ENCODE measurements around the gene GALNS.

GALNS gene

GRCh38 chr16:88816736-88817535 is 39.8 kb downstream of the GALNS start:
- no peak for DNase-seq (ENCODE audit: low spot score)

- DNase-seq (ENCODE audit: low spot score) = peak; percentile 30
Measured at GRCh38 chr16:88815901-88816589, 40.7 kb downstream of the GALNS start.

GRCh38 chr16:88815227-88815626 is 41.5 kb downstream of the GALNS start:
- no peak for DNase-seq (ENCODE audit: low spot score)

GRCh38 chr16:88814144-88814502 is 42.6 kb downstream of the GALNS start:
- no peak for DNase-seq (ENCODE audit: low spot score)

- DNase-seq (ENCODE audit: low spot score) = no peak
Measured at GRCh38 chr16:88813269-88814143, 43.2 kb downstream of the GALNS start.

GRCh38 chr16:88812513-88813268 is 44.1 kb downstream of the GALNS start:
- peak; percentile 32 for DNase-seq (ENCODE audit: low spot score)

- DNase-seq (ENCODE audit: low spot score) = peak; percentile 96
Measured at GRCh38 chr16:88811769-88812512, 44.8 kb downstream of the GALNS start, which contains the start of gene APRT. TSS of gene APRT (minus strand) at chr16:88811928. CDS start at chr16:88811899, 29 bp downstream.

- peak; percentile 68 for DNase-seq (ENCODE audit: low spot score)
Measured at GRCh38 chr16:88810912-88811768, 45.6 kb downstream of the GALNS start.

- no peak for DNase-seq (ENCODE audit: low spot score)
Measured at GRCh38 chr16:88810166-88810911, 46.4 kb downstream of the GALNS start.

- DNase-seq (ENCODE audit: low spot score) = no peak
Measured at GRCh38 chr16:88809676-88810165, 47.0 kb downstream of the GALNS start.

- no peak for DNase-seq (ENCODE audit: low spot score)
Measured at GRCh38 chr16:88809068-88809675, 47.6 kb downstream of the GALNS start.

GRCh38 chr16:88807626-88808453 is 48.9 kb downstream of the GALNS start:
- DNase-seq (ENCODE audit: low spot score) = no peak

GRCh38 chr16:88807142-88807625 is 49.6 kb downstream of the GALNS start:
- DNase-seq (ENCODE audit: low spot score) = no peak

GRCh38 chr16:88806491-88807111 is 50.1 kb downstream of the GALNS start:
- DNase-seq (ENCODE audit: low spot score) = no peak

- DNase-seq (ENCODE audit: low spot score) = no peak
Measured at GRCh38 chr16:88805887-88806393, 50.8 kb downstream of the GALNS start.

GRCh38 chr16:88805340-88805715 is 51.4 kb downstream of the GALNS start:
- DNase-seq (ENCODE audit: low spot score) = no peak

Data from LoVo (cell line).